ENCODE measurements around the gene CDH18.

Gene CDH18

GRCh38 chr5:19584131-19584530 is 403.9 kb downstream of the CDH18 start:
- TF ChIP-seq CTCF (IDR thresholded peaks at IDR 0.05; ENCODE audit: insufficient read depth, low read length) = no peak
- no peaks in the 10 kb centered on the region for H3K27me3 ChIP-seq (ENCODE audit: insufficient read depth, poor library complexity, severe bottlenecking)
- no peak overlapping the region for H3K27ac ChIP-seq (replicated peaks)
- DNase-seq (ENCODE audit: low read depth in 1 of 2, low spot score in 1 of 2) = no peak
- H3K4me3 ChIP-seq (replicated peaks; ENCODE audit: insufficient read depth, low read length) = no peak overlapping the region

DNA sequence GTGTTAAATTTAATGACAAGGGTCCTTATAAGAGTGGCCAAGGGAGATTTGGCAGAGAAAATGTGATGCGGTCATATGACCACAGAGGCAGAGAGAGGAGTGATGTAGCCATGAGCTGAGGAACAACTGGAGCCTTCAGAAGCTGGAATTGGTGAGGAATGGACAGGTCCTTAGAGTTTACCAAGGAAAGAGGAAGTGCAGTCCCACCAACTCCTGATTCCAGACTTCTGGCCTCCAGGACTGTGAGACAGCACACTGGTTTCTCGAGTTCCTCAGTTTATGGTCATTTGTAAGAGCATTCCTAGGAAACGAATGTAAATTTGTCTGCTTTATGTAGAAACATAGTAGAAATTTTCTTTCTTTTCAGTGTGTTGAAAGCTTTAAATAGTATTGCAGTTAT is 410.1 kb downstream of the CDH18 start:
- peak; percentile 52 for TF ChIP-seq SPI1 (IDR thresholded peaks at IDR 0.05; ENCODE audit: borderline replicate concordance, low read depth)
- TF ChIP-seq CTCF (IDR thresholded peaks at IDR 0.05; ENCODE audit: insufficient read depth, low read length) = no peak
- H3K27ac ChIP-seq (replicated peaks) = no peak overlapping the region

DNA sequence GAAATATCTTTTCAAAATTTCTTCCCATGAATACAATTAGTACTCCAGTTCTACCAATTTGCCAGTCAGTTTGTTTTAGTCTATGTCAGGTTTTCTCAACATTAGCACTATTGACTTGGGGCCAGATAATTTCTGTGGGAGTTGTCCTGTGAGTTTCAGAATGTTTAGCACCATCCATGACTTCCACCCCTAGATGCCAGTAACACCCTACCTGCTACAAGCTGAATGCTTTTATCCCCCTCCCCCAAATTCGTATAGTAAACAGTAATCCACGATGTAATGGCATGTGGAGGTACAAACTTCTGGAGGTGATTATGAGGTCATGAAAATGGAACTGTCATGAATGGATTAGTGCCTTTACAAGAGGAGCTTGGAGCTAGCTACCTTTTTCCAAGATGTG is 420.0 kb downstream of the CDH18 start:
- no peak overlapping the region for H3K4me3 ChIP-seq (replicated peaks; ENCODE audit: insufficient read depth, low read length)
- DNase-seq (ENCODE audit: low read depth in 1 of 2, low spot score in 1 of 2) = no peak
- no peak overlapping the region for H3K27ac ChIP-seq (replicated peaks)
- no peaks in the 10 kb centered on the region for H3K27me3 ChIP-seq (ENCODE audit: insufficient read depth, poor library complexity, severe bottlenecking)
- TF ChIP-seq SPI1 (IDR thresholded peaks at IDR 0.05; ENCODE audit: borderline replicate concordance, low read depth) = no peak
- TF ChIP-seq, protein P1, sequence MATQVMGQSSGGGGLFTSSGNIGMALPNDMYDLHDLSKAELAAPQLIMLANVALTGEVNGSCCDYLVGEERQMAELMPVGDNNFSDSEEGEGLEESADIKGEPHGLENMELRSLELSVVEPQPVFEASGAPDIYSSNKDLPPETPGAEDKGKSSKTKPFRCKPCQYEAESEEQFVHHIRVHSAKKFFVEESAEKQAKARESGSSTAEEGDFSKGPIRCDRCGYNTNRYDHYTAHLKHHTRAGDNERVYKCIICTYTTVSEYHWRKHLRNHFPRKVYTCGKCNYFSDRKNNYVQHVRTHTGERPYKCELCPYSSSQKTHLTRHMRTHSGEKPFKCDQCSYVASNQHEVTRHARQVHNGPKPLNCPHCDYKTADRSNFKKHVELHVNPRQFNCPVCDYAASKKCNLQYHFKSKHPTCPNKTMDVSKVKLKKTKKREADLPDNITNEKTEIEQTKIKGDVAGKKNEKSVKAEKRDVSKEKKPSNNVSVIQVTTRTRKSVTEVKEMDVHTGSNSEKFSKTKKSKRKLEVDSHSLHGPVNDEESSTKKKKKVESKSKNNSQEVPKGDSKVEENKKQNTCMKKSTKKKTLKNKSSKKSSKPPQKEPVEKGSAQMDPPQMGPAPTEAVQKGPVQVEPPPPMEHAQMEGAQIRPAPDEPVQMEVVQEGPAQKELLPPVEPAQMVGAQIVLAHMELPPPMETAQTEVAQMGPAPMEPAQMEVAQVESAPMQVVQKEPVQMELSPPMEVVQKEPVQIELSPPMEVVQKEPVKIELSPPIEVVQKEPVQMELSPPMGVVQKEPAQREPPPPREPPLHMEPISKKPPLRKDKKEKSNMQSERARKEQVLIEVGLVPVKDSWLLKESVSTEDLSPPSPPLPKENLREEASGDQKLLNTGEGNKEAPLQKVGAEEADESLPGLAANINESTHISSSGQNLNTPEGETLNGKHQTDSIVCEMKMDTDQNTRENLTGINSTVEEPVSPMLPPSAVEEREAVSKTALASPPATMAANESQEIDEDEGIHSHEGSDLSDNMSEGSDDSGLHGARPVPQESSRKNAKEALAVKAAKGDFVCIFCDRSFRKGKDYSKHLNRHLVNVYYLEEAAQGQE (IDR thresholded peaks at IDR 0.05; ENCODE audit: insufficient replicate concordance, low read depth) = no peak
- no peak for TF ChIP-seq POLR2AphosphoS5 (IDR thresholded peaks at IDR 0.05; ENCODE audit: low read depth)
- TF ChIP-seq CTCF (IDR thresholded peaks at IDR 0.05; ENCODE audit: insufficient read depth, low read length) = no peak
- no peak for TF ChIP-seq GABPA (IDR thresholded peaks at IDR 0.05; ENCODE audit: low read depth)

More for the DNA sequence above, 410.1 kb downstream of the CDH18 start:
- no peaks in the 10 kb centered on the region for H3K27me3 ChIP-seq (ENCODE audit: insufficient read depth, poor library complexity, severe bottlenecking)
- H3K4me3 ChIP-seq (replicated peaks; ENCODE audit: insufficient read depth, low read length) = no peak overlapping the region
- DNase-seq (ENCODE audit: low read depth in 1 of 2, low spot score in 1 of 2) = no peak

DNA sequence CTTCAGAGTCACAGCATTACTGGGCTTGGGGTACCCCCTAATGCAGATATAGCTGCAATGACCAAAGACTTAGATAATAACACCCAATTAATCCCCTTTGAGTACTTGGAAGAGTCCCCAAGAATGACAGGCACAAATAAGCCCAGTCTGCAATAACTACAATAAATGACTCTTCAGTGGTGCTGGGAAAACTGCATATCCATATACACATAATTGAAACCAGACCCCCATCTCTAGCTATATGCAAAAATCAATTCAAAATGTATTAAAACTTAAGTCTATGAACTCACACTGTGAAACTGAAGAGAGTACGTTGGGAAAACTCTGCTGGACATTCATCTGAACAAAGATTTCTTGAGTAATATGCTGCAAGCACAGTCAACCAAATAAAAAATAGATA is 422.5 kb downstream of the CDH18 start:
- H3K4me3 ChIP-seq (replicated peaks; ENCODE audit: insufficient read depth, low read length) = no peak overlapping the region
- no peaks in the 10 kb centered on the region for H3K27me3 ChIP-seq (ENCODE audit: insufficient read depth, poor library complexity, severe bottlenecking)
- H3K27ac ChIP-seq (replicated peaks) = no peak overlapping the region
- TF ChIP-seq, protein P1 (IDR thresholded peaks at IDR 0.05; ENCODE audit: insufficient replicate concordance, low read depth) = no peak
- TF ChIP-seq SPI1 (IDR thresholded peaks at IDR 0.05; ENCODE audit: borderline replicate concordance, low read depth) (no peak), POLR2AphosphoS5 (IDR thresholded peaks at IDR 0.05; ENCODE audit: low read depth) (no peak), GABPA (IDR thresholded peaks at IDR 0.05; ENCODE audit: low read depth) (no peak), CTCF (IDR thresholded peaks at IDR 0.05; ENCODE audit: insufficient read depth, low read length) (no peak)
- no peak for DNase-seq (ENCODE audit: low read depth in 1 of 2, low spot score in 1 of 2)

Data from HL-60 (cell line).